GM11168 (cell line): Measurements from ENCODE around the gene PTK7.

Source experiments
- in situ Hi-C: fragments of 300-500 bp; cut with MboI; formaldehyde crosslinking; loops from one replicate; pipeline ENCODE4 v1.12.0; 2022; ENCODE audit warnings: low sequenced_read_pairs; ENCODE audit not compliant: unreplicated experiment

The PTK7 gene

DNA sequence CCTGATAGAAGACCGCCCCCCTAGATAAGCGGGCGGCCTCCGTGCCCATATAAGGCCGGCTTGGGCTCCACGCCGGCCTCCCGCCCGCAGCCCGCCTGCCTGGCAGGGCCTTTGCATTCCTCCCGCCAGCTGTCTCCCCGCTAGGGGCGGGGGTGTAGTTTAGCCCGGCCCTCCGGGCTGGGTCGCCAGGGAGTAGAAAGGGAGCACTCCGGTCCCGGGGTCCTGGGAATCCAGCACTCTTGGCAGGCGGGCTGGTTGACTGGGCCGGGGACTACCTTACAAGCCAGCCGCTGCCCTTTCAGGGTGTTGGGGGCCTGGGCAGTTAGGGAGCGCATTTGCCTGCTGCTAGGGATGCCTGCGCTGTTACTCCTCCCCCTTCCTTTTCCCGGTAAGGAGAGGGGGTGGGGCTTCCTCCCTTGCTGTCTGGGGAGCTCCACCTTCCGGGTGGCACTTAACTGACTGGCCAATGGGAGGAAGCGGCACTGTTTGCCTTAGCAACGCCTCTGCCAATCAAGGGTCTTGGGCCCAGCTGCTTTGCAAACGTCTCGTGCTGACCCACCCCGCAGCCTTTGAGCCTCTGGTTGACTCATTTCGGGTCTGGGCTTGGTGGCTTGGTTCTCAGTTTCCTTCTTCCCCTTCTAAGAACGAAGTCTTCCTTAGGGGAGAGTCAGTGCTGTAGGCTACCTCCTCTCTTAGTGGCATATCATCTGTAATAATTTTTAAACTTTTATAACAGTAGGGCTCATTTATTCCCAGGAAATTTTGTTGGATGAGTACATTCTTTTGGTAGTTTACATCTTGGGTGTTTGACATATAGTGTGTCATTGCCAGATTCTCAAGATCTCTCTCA lies 98.4 kb downstream of the PTK7 start:
- in situ Hi-C loops, result no loop called here

GRCh38 chr6:43175676-43176422 lies 99.7 kb downstream of the PTK7 start:
- in situ Hi-C loops, result no loop called here

- in situ Hi-C loops, result no loop called here
Observed at GRCh38 chr6:43176423-43176786, 100.3 kb downstream of the PTK7 start.

GRCh38 chr6:43178150-43178549 lies 102.0 kb downstream of the PTK7 start:
- in situ Hi-C loops, result no loop called here

DNA sequence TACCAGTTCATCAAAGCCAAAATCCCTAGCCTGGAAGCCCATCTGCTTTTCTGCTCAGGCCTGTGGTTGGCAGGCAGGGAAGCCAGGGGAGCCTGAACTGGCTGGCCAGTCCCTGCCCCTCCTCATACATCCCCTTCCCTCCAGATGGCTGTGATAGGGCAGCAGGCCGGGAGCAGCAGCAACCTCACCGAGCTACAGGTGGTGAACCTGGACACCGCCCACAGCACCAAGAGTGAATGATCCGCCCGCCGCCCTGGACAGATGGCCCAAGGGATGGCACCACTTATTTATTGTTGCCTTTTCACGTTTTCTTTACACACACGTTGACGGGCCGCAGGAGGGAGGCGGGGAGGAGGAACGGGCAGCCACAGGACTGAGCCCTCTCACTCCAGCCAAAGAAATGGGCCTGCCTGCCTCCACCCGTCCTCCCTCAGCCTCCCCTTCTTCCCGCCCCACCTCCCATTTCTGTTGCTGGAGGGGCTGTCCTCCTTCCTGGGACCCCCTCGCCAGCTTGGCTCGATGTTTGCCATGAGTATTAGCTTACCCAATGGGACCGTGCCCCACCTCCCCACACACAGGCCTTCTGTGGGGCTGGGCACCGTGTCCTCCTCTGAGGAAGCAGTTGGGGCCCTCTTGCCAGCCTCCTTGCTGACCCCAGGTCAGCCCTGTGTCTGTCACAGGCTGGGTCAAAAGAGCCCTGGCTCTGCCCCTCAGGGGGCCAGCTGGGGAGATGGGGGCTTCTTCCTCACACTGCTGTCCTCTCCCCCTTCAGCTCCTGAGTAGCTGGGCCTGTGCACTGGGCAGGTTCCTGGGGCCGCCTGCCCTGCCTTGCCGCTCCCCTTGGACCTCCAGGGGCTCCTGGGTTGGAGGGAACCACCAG lies 103.1 kb downstream of the PTK7 start:
- in situ Hi-C loops, result no loop called here

GRCh38 chr6:43180058-43180457 lies 103.9 kb downstream of the PTK7 start:
- in situ Hi-C loops, result no loop called here

GRCh38 chr6:43180985-43181384 lies 104.9 kb downstream of the PTK7 start:
- in situ Hi-C loops, result no loop called here

DNA sequence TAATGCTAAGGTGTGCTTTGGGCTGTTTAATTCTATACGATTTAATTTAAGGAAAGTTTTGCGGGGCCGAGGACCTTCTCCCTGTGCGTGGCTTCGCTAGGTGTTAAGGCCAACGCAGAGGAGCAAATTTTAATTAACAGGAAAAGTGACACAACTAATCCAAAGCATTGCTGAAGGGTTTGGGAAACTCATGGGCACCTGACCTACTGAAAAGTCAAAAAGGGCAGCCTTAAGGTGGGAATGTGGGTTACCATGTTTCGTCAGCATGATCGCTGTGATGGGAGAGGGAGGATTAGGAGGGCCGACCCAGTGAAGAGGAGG lies 105.5 kb downstream of the PTK7 start:
- in situ Hi-C loops, result no loop called here

- in situ Hi-C loops, result no loop called here
Observed at GRCh38 chr6:43181942-43182860, 106.1 kb downstream of the PTK7 start, which contains the start of gene CUL9. Gene CUL9, plus strand, starts transcription at chr6:43182196. Its CDS starts 2,115 bp downstream, at chr6:43184311.

- in situ Hi-C loops, result no loop called here
Observed at GRCh38 chr6:43183441-43183840, 107.3 kb downstream of the PTK7 start.

- in situ Hi-C loops, result no loop called here
Observed at GRCh38 chr6:43184268-43184985, 108.3 kb downstream of the PTK7 start.

GRCh38 chr6:43185391-43185985 lies 109.4 kb downstream of the PTK7 start:
- in situ Hi-C loops, result no loop called here

GRCh38 chr6:43186019-43186418 lies 109.9 kb downstream of the PTK7 start:
- in situ Hi-C loops, result no loop called here

GRCh38 chr6:43186706-43187105 lies 110.6 kb downstream of the PTK7 start:
- in situ Hi-C loops, result no loop called here

- in situ Hi-C loops, result no loop called here
Observed at GRCh38 chr6:43187821-43188220, 111.7 kb downstream of the PTK7 start.

- in situ Hi-C loops, result no loop called here
Observed at GRCh38 chr6:43188426-43188825, 112.3 kb downstream of the PTK7 start.

DNA sequence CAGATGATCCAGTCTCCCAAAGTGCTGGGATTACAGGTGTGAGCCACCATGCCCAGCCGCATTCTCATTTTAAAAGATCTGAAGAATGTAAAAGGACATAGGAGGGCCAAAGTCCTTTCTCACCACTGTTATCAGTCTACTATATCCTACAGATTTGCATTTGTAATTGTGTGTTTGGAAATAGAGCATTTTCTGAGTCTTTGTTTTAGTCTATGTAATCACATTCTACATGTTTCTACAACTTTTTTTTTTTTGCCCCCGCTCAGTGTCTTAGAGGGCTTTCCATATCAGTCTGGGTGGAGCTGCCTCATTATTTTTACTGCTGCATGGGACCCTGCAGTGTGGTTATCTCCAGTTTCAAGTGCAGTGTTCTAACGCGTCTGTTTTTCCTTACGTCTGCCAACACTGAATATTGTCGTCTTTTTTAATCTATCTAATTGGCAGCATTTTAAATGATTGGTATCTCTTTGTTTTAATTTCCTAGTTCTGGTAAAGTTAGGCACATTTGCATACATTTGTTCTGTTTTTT lies 113.7 kb downstream of the PTK7 start:
- in situ Hi-C loops, result no loop called here

- in situ Hi-C loops, result no loop called here
Observed at GRCh38 chr6:43192911-43193310, 116.8 kb downstream of the PTK7 start.
